IPS-NIHi7 (cell line): Measurements from ENCODE around the gene HSF4.

Experiments used
- DNase-seq: peaks from one replicate; pipeline ENCODE4 v3.0.0; 2012; ENCODE audit warnings: mixed read lengths; ENCODE audit errors: extremely low spot score

HSF4 gene

GRCh38 chr16:67166598-67167168 lies 2.1 kb downstream of the HSF4 start:
- no peak for DNase-seq

GRCh38 chr16:67167588-67167987 lies 3.0 kb downstream of the HSF4 start:
- DNase-seq = no peak

DNA sequence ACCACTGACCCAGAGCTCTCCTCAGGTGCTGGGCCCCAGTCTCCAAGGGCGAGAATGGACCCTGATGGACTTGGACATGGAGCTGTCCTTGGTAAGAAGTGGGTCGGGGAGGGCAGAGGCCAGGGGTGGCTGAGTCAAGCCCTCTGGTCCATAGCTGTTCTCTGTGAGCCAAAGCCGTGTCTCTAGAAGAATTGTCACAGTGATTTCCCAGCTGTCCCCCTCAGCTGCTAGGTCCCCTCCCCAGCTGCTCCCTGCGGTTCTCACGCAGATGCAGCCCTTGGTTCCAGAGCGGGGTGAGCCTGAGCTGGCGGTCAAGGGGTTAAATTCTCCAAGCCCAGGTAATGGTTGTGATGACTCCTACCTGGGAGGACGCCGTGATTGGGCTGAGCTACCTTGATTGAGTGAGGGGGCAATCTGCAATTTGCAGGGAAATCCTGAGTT lies 4.5 kb downstream of the HSF4 start:
- DNase-seq = no peak

DNA sequence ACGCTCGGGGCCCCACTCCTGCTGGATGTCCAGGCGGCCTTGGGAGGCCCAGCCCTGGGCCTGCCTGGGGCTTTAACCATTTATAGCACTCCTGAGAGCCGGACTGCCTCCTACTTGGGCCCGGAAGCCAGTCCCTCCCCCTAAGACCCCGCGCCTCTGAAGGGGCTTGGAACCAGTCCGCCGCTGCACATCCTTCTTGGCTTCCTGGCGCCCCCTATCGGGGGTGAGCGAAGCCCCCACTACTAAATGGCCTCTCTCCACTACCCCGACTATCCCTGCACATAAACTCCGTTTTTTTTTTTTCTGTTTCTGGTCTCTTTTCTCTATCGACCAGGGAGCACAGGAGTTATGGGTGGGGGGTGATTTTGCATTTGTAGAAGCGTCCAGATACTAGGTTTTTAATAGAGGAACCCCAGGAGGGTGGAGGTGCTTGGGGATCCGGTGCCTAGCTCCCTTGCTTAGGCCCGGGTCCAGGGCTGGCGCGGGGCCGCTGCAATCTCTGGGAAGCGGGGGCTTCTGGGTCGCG lies 5.2 kb downstream of the HSF4 start:
- DNase-seq = peak; percentile 71

- DNase-seq = peak; percentile 83
Observed at GRCh38 chr16:67170168-67170948, 5.8 kb downstream of the HSF4 start, which contains the start of gene NOL3. Gene NOL3 (plus strand): TSS chr16:67170538.

DNA sequence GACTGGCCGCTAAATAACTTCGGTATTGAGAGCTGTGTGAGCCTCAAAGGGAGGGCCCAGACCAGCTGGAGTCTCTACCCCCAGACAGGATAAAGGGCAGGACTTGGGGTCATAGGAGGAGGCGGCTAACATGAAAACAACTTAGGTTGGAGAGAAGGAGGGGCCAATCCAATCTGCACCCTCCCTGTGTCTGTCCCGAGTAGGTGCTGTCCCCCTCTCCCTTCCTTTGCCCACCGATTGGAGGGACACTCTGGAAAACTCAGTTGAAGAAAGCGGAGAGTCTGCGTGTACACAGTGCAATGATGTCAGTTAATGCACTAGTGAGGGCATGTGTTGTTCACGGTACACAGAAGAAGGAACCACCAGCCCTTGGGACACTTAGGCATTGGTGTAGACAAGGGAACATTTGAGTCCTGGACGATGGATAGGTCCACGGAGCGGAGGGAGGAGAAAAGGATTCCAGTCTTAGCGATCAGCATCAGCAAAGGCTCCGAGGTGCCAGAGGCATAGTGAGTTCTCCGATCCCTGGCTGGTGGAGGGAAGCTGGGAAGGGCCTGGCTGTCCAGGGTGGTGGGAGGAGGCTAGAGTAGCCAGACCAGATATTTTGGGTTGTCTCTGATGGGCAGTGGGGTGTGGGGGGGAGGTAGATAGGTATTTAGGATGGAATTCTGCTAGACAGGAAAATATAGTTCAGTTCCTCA lies 6.6 kb downstream of the HSF4 start:
- no peak for DNase-seq

GRCh38 chr16:67173323-67173722 lies 8.8 kb downstream of the HSF4 start:
- no peak for DNase-seq

GRCh38 chr16:67173808-67174705 lies 9.5 kb downstream of the HSF4 start:
- DNase-seq = peak; percentile 50

DNA sequence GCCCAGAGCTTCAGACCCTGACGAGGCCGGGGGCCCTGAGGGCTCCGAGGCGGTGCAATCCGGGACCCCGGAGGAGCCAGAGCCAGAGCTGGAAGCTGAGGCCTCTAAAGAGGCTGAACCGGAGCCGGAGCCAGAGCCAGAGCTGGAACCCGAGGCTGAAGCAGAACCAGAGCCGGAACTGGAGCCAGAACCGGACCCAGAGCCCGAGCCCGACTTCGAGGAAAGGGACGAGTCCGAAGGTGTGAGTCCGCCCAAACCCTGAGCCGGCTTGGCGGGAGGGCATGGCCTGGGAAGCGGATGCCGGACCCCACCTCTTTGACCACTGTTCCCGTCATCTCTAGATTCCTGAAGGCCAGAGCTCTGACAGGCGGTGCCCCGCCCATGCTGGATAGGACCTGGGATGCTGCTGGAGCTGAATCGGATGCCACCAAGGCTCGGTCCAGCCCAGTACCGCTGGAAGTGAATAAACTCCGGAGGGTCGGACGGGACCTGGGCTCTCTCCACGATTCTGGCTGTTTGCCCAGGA lies 10.2 kb downstream of the HSF4 start:
- DNase-seq = no peak

DNA sequence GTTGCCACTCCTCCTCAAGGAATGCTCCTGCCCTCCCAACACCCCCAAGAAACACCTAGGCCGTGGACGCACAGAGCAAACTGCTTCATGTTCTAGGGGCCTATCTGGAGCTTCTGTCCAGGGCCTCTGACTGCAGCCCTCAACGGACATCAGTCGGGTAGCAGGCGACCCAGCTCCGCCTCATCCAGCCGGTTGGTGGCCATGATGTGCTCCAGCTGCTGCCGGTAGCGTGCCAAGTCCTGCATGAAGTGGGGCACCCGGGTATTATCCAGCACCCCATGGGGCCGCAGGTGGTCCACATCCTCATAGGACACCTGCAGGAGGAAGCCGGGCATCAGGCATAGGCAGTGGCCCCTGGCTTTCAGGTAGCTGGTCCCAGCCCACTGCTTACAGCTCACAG lies 12.1 kb downstream of the HSF4 start:
- no peak for DNase-seq

GRCh38 chr16:67177743-67178699 lies 13.5 kb downstream of the HSF4 start:
- peak; percentile 91 for DNase-seq

GRCh38 chr16:67179421-67180080 lies 15.0 kb downstream of the HSF4 start:
- no peak for DNase-seq

GRCh38 chr16:67180166-67180565 lies 15.6 kb downstream of the HSF4 start:
- DNase-seq = no peak

DNA sequence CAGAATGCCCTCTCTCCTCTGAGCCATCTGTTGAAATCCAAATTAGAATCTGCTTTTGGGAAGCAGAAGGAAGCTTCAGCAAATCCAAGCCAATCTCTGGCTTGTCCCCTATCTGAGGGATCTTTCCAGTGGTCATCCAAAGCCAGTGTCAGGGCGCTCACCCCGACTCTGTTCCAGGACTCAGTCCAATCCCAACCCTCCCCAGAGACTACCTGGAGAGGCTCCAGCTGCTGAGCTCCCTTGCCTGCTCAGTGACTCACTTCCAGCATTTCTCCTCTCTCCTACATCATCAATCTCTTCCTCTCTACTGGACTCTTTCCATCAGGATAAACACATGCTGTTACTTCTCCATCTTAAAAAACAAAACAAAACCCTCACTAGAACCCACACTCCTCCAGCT lies 16.8 kb downstream of the HSF4 start:
- no peak for DNase-seq

GRCh38 chr16:67182288-67182687 lies 17.7 kb downstream of the HSF4 start:
- no peak for DNase-seq

GRCh38 chr16:67183284-67183626 lies 18.7 kb downstream of the HSF4 start:
- DNase-seq = no peak

DNA sequence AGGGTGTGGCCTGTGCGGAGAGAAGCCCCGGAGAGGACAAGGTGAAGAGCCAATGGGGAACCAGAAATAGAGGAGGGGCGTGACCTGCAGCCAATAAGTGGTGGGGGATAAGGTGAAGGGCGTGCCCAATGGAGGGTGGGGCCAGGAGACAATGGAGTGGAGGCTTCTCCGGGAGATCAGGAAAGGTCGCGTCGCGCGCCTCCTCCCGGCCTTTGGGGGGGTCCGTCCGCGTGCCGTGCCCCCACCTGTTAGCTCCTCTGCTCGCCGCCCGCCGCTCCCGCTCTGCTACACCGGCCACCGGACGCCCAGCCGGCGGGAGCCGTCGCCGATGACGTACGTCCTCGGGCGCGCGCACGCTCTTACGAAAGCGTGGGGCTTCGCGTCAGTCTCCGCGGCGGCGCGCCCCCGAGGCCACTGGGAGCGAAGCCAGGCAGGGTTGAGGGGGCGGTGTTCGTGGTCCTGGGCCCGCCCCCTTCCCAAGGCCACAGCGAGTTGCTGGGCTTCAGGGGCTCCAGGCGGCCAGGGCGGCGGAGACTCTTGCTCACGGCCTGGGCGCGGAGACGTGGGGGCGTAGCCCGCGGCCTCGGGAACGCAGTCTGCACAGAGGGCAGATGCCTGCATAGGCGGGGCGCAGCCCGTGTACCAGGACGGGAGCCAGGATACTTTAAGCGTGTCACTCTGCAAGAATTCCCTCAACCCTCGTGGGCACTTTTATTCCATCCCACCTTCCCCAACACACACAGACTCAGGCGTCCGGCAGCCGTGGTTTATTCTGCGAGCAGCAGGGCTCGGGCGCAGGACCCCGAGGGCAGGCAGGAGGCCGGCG lies 19.3 kb downstream of the HSF4 start, which contains the start of gene MATCAP1:
TSS of gene MATCAP1 (minus strand) at position 337 of the 826 bp plus-strand sequence. CDS start 3,353 bp downstream, outside the sequence.
- DNase-seq = peak; percentile 98

DNA sequence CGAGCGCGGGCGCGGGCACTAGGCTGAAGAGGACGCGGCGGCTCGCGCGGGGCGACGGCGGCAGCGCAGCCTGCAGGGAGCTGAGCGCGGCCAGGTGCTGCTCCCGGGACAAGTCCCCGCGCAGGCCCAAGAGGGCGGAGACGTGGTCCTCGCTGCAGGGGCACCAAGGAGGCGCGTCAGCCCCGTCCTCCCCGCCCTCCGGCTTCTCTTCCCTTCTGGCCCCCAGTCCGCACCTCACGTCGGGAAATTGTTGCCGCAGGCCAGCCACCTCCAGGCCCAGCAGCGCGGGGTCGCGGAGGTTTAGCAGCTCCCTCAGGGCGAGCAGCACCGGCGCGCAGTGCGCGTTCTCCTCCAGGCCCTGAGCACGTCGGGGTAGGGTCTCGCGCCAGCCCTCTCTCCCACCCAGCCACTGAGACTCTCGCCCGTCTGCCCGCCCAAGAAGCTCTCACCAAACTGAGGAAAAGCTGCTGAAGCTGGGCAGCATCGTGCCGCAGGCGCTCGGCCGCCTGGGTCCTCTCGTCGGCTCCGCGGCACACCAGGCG lies 20.0 kb downstream of the HSF4 start:
- DNase-seq = no peak
